Esophagus muscularis mucosa (tissue), 4 donors: ENCODE results near the gene LAT.

Experiments
- CTCF ChIP-seq, 3 experiments: fragments of 200-600 bp in 2 of 3; fragments of 450-650 bp in 1 of 3; sonication (generic) in 2 of 3; IDR thresholded peaks; one replicate each; pipeline ENCODE4 v1.5.1; 2017 to 2019; ENCODE audit warnings: antibody characterized with exemption in 3 of 3, mild to moderate bottlenecking in 2 of 3, moderate library complexity in 1 of 3
- EP300 ChIP-seq: sonication (generic); formaldehyde crosslinking; IDR thresholded peaks from one replicate; pipeline ENCODE4 v1.6.1; 2017; ENCODE audit warnings: antibody characterized with exemption
- POLR2A ChIP-seq: fragments of 450-650 bp; IDR thresholded peaks from one replicate; pipeline ENCODE4 v1.6.1; 2017; ENCODE audit warnings: antibody characterized with exemption, moderate library complexity, mild to moderate bottlenecking, low read depth
- POLR2AphosphoS5 ChIP-seq, 2 donors: sonication (generic); formaldehyde crosslinking; IDR thresholded peaks; one replicate each; pipeline ENCODE4 v1.6.1; 2017; ENCODE audit warnings: antibody characterized with exemption in 2 of 2

- no peak for TF ChIP-seq CTCF (IDR thresholded peaks at IDR 0.05)
- TF ChIP-seq POLR2A = no peak
- no peak for TF ChIP-seq POLR2AphosphoS5 (IDR thresholded peaks at IDR 0.05)
- no peak for TF ChIP-seq EP300
Observed at GRCh38 chr16:28986046-28986445, 1.2 kb downstream of the LAT start.
